HTR-8/SVneo (cell line): ENCODE measurements around the gene MAP2K3.
"Not testable (repeated sequence)": the region's sequence is repeated elsewhere in the genome, so short reads cannot be mapped to it uniquely, and the experiment has no call there.

Experiments used
- DNase-seq: peaks from one replicate; pipeline ENCODE4 v3.0.0; 2011; ENCODE audit warnings: low spot score, mixed read lengths; ENCODE audit not compliant: insufficient read length
- FAIRE-seq: peaks from 2 replicates; lab custom pipeline; 2011; peaks lifted over from hg19 to GRCh38; lab: Jason Lieb, UNC

The MAP2K3 gene

DNA sequence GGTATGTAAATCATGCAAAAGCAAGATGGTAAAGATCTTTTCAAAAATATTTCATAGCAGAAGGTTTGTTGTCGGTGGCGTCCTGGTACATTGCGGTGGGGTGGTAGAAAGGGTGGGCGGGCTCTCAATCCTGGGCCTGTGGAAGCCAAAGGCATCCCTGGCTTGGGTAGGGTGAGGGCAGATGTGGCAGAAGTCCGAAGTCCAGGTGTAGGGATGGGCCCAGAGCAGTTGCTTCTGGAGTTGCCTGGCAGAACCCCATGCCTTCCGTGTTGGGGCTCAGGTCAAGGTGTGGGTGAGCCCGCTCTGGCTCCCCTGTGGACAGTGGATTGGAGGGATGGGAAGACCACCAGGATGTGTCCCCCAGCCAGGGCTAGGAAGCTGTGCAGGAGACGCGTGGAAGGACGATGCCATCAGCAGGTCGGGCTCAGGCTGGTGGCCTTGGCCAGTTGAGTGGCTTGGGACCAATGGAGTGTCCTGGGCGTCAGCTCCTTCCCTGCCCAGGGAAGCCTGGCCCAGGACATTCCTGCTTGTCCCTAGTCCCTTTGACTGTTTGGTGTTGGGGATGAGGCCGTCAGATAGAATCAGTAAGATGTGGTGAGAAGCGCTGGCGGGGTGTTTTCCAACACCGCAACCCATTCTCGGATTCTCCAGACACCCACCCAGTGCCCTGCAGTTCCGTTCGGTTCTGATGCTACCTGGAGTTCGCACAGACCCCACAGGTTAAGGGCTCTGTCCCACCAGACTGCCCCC, 21.1 kb downstream of the MAP2K3 start:
- DNase-seq: not testable (repeated sequence)
- peak; percentile 90 for FAIRE-seq

DNA sequence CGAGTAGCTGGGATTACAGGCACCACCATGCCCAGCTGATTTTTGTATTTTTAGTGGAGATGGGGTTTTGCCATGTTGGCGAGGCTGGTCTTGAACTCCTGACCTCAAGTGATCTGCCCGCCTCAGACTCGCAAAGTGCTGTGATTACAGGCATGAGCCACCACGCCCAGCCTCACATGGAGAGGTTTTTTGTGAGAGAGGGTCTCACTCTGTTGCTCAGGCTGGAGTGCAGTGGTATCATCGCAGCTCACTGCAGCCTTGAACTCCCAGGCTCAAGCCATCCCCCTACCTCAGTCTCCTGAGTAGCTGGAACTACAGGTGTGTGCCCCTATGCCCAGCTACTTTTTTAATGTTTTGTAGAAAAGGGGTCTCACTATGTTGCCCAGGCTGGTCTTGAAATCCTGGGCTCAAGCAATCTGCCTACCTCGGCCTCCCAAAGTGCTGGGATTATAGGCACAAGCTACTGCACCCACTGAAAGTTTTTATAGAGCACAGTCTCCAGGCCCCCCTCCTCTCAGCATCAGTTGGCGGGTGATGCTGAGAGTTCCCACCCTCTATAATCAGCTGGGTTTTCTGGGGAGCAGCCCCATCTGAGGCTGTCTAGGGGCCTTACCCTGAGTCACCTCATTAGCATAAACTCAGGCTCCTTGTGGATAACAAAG, 22.2 kb downstream of the MAP2K3 start:
- DNase-seq: not testable (repeated sequence)
- peak; percentile 26 for FAIRE-seq

- not testable (repeated sequence) for DNase-seq
- FAIRE-seq: peak; percentile 93
These were observed 22.7 kb downstream of the MAP2K3 start for GRCh38 chr17:21307273-21307625.

DNA sequence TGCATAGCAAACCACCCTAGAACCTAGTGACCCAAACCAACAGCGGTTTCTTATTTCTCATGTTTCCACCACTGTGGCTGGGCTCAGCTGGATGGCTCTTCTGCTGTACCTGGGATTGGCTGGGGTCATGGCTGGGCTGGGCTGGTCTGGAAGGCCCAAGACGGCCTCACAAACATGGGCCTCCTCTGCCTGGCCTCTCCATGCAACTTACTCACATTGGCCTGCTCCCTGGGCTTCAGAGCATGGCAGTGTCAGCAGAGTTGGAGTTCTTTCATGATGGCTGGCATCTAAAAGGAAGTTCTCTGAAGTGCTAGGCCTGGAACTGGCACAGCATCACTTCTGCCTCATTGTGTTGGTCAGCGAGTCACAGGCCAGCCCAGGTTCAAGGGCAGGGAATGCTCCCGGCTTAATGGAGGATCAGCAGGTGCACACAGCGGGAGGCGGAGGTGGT, 24.4 kb downstream of the MAP2K3 start:
- DNase-seq, FAIRE-seq: not testable (repeated sequence)

DNA sequence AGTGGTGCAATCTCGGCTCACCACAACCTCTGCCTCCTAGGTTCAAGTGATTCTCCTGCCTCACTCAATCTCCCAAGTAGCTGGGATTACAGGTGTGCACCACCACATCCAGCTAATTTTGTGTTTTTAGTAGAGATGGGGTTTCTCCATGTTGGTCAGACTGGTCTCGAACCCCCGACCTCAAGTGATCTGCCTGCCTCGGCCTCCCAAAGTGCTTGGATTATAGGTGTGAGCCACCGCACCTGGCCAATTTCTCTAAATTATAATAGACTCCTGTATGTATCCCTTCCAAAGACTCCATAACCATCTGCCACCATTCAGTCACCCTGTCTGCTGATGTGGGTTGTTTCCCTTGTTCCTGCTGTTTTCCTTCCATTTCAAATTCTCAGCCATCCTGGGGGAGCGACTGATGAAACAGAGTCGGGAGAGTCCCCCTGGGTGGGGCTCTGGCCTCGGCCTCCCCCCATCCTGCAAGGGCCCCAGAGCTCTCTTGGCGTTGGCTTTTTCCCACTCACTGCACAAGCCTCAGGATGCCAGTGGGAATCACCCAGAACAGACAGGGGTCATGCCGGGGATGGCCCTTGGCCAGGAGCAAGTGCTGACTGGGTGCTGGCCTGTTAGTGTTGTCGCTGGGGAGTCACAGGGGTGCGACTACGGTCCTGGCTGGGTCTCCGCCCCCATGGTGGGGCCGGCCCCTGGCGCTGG, 25.7 kb downstream of the MAP2K3 start:
- FAIRE-seq: peak; percentile 90
- not testable (repeated sequence) for DNase-seq

- not testable (repeated sequence) for DNase-seq
- FAIRE-seq: peak; percentile 91
These were observed 26.5 kb downstream of the MAP2K3 start for GRCh38 chr17:21310766-21311602.

DNA sequence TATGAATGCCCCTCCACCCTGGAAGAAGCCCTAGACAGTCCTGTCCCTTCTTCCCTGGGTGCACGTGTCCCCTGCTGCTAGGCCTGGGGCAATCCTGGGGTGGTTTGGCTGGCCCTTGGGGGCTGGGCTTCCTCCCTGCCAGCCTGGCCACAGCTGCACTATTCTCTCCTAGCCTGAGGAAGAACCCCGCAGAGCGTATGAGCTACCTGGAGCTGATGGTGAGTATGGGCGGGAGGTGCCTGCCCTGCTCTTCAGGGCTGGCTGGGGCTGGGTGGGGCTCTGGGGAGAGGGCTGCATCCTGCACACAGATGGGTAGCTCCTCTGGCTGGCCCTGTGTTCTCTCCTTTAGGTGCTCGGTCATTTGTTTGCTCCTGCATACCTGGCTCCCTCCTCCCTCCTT, 28.8 kb downstream of the MAP2K3 start:
- DNase-seq (no peak), FAIRE-seq (no peak)

GRCh38 chr17:21313761-21314160, 29.2 kb downstream of the MAP2K3 start:
- not testable (repeated sequence) for DNase-seq, FAIRE-seq

DNA sequence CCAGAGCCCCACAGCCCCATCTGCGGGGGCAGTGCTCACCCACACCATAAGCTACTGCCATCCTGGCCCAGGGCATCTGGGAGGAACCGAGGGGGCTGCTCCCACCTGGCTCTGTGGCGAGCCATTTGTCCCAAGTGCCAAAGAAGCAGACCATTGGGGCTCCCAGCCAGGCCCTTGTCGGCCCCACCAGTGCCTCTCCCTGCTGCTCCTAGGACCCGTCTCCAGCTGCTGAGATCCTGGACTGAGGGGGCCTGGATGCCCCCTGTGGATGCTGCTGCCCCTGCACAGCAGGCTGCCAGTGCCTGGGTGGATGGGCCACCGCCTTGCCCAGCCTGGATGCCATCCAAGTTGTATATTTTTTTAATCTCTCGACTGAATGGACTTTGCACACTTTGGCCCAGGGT, 29.8 kb downstream of the MAP2K3 start:
- FAIRE-seq, DNase-seq: not testable (repeated sequence)

GRCh38 chr17:21314701-21315111, 30.2 kb downstream of the MAP2K3 start:
- not testable (repeated sequence) for DNase-seq
- peak; percentile 33 for FAIRE-seq

- DNase-seq, FAIRE-seq: not testable (repeated sequence)
These were observed 30.9 kb downstream of the MAP2K3 start for GRCh38 chr17:21315246-21316000.

DNA sequence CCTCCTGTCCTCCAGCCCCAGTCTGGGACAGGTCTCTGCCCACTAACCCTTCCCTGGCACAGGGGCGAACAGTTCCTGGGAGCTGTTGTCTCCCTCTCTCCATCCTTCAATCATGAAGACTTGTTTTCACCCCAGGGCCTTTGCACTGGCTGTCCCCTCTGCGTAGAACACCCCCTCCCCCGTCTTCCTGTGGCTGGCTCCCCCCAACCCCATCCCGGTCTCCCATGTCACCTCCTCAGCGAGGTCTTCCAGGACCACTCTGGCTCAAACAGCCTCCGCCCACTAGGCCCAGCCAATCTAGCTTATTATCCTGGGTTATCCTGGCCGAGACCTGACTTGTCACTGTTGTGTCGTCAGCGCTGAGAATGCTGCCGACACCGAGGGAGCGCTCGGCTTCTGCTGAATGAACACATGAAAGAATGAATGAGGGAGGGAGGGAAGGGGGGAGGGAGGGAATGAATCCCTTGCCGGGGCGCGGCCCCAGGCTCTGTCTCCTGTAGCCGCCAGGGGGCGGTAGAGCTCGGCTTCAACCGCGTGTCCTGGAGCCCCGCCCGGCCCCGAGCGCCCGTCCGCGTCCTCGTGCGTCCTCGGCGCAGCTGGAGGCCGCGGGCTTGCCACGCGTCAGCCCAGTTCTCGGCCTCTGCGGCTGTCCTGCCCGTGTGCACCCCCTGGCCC, 31.8 kb downstream of the MAP2K3 start:
- FAIRE-seq: peak; percentile 98
- not testable (repeated sequence) for DNase-seq

GRCh38 chr17:21316887-21317500, 32.5 kb downstream of the MAP2K3 start:
- FAIRE-seq, DNase-seq: not testable (repeated sequence)

- not testable (repeated sequence) for FAIRE-seq, DNase-seq
These were observed 33.3 kb downstream of the MAP2K3 start for GRCh38 chr17:21317821-21318220.

GRCh38 chr17:21318439-21318838, 33.9 kb downstream of the MAP2K3 start:
- FAIRE-seq (no peak), DNase-seq (no peak)

- not testable (repeated sequence) for FAIRE-seq, DNase-seq
These were observed 34.3 kb downstream of the MAP2K3 start for GRCh38 chr17:21318856-21319255.

GRCh38 chr17:21319256-21319655, 34.7 kb downstream of the MAP2K3 start:
- not testable (repeated sequence) for DNase-seq
- FAIRE-seq: peak; percentile 79
